Activated T-helper 1 cell treated with Interleukin-2 at 50 U/mL for 16 hours (primary cell): Measurements from ENCODE around the gene THRAP3.
A peak's percentile ranks its signal among the peaks of the same experiment; 100 is the strongest.

ENCODE experiments used
- DNase-seq: peaks from one replicate; pipeline ENCODE4 v3.0.0-alpha.2; 2020; ENCODE audit warnings: low read depth

The THRAP3 gene

DNA sequence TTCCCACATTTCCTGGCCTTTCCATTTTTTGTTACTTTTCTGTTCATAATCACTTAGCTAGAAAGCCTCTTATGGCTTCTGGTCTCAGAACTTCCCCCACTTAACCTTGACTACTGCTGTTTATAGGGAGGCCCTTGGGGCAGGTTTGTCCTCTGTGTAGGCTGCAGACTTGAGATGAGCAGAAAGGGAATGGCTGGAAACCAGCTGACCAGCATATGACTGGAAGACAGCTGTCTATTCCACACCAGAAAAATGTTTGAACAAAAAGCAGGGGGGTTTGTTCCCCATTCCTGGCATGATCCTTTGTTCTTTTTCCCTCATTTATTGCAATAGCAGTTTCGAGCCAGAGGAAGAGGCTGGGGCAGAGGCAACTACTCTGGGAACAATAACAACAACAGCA, 77.0 kb downstream of the THRAP3 start:
- no peak for DNase-seq

DNA sequence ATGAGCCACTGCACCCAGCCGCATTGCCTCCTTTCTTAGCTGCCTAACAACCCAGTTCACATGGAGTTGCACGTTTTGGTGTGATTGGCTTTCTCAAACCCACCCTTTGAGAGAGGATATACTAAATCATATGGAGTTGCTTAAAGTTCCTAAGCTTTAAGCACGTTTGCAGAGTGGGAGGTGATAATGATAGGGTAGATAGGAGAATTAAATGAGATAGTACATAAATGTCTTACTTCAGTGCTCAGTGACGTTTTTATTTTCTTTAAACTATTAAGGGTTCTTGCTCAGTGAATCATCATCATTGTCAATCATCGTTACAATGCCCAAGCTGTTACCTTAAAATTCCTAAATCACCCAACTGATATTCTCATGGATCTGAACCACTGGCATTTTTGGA, 79.0 kb downstream of the THRAP3 start:
- no peak for DNase-seq

DNA sequence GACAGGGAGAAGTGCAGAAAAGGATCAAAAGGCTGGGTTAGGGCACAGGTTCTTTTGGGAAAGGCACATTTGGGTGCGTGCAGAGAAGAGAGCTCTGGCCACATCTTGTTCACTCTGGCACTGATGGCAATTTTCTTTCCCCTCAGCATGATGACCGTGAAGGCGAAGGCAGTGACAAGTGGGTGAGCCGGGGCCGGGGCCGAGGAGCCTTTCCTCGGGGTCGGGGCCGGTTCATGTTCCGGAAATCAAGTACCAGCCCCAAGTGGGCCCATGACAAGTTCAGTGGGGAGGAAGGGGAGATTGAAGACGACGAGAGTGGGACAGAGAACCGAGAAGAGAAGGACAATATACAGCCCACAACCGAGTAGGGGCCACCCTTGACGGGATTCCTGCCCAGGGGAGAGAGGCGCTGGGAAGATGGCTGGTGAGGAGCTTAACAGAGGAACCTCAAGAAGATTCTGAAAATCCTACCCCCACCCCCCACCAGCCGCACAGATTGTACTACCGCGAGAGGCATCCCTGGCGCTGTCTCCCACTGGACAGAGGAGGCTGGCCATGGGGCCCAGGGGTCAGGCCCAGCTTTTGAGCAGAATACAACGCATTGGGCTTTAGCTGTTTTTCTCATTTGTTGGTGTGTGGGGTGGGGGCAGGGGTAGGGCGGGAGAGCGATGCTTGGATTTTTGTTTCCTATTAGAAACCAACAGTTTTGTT, 79.6 kb downstream of the THRAP3 start:
- no peak for DNase-seq

DNA sequence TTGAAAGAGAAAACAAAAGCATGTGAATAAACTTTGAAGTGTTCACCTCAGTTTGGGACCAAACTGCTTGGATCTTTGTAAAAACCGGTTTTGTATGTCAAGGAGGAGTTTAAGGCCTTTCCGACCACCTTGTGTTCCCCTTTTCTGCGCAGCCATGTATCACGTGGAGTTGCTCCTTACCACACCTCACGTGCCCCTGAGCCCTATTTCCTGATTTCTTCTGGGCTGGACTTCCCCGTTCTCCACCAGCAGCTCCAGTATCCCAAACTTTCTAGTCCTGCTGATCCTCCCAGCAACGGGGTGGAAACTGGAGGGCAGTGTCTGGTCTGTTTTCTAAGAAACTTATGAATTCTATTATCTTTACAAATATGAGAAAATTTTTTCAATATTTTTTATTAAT, 80.3 kb downstream of the THRAP3 start:
- no peak for DNase-seq

DNA sequence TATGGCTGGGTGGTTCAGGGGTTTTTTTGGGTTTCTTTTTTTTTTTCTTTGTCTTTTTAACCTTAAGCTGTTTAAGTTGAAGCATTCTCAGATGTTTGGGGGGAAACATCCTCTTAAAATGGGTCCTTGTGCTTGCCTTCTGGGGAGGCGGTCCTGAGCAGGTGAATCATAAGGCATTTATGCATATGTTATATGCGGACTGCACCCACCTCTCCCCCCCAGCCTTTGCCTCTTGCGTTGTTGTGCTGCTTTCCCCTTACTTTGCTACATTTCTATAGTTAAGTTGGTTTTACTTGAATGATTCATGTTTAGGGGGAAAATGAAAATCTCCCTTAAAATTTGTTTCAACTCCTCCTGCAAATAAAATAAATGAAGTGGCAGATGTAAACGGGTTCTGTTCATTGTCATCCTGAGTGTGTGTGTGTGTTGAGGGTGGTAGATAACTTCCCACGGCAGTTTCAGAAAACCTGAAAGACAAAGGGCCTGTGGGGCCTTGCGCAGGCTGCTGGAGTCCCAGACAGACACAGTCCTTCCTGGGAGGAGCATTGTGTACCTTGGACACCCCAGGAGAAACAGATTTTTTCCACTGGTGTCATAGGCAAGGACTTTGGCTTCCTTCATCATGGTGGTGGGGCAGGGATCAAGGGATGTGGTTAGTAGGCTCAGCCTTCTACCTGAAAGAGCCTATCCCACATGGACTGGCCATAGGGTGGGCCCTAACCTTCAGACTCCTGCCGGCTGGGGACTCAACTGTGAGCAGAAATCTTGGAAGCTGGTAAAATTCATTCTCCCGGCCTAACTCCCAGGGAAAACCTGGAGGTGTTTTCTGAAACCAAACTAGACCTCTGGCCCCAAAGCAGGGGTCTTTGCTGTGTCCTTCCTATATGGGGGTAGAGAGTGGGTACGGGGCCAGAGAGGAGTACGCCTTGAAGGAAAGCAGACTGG, 81.0 kb downstream of the THRAP3 start:
- DNase-seq: no peak

DNA sequence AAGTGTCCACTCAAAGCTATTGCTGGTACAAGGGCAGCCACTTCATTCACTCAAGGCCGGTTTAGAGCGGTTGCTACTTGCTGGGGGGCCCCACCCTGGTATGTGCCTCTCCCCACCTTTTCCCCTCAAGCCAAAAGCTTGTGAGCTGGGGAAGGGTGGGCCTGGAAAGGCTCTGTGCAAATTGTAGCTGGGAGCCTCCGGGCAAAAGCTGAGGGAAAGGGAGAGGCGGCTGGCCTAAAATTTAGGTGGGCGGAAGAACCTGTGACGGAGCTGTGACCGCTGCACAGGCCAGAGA, 81.6 kb downstream of the THRAP3 start:
- DNase-seq: no peak

DNA sequence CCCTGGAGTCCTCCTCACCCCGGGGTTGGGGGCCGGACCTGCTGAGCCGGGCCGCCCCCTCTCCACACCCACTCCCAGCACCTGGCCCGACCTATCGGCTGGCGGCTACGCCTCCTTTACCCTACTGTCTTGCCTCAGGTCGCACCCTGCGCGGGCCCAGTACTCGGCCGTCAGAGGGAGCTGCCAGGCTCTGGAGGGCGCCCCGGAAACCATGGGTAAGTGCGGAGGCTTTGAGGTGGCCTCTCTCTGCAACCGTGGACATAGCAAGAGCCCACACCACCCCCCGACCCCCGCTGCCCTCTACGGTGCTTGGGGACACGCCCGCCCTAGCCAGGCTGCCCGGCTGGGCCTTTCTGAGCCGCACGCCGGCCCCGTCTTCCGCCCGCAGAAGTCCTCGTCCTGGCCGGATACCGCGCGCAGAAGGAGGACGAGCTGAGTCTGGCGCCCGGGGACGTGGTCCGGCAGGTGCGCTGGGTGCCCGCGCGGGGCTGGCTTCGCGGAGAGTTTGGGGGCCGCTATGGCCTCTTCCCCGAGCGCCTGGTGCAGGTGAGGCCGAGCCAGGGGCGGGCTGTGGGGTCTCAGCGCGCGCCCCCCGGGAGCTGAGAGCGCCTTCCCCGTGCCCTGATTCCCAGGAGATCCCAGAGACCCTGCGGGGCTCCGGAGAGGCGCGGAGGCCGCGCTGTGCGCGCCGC, 82.1 kb downstream of the THRAP3 start, which contains the start of gene SH3D21:
SH3D21 (plus strand) TSS at position 159 of the 692 bp plus-strand sequence; CDS start at position 212, 53 bp downstream.
- DNase-seq: peak; percentile 32

DNA sequence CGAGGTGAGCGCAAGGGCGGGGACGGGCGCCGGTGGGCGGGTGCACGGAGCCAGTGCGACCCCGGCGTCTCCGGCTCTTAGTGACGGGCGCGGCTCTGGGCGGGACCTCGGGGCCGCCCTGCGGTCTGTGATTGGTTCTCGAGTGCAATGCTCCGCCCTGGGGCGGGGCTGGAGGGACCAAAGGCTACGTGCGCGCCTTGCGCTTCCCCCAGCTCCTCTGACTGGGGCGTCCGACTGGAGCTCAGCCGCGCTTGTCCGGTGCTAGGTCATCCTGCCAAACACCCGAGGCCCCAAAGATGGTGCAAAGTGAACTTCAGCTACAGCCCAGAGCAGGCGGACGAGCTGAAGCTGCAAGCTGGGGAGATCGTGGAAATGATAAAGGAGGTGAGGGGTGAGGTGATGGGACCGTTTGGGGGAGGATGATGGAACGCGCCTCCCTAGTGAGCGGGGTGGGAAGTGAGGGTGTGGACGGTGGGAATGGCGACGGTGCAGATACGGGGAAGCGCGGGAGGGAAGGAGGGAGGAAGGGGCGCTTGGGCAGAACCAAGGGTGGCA, 82.7 kb downstream of the THRAP3 start:
- peak; percentile 88 for DNase-seq

DNA sequence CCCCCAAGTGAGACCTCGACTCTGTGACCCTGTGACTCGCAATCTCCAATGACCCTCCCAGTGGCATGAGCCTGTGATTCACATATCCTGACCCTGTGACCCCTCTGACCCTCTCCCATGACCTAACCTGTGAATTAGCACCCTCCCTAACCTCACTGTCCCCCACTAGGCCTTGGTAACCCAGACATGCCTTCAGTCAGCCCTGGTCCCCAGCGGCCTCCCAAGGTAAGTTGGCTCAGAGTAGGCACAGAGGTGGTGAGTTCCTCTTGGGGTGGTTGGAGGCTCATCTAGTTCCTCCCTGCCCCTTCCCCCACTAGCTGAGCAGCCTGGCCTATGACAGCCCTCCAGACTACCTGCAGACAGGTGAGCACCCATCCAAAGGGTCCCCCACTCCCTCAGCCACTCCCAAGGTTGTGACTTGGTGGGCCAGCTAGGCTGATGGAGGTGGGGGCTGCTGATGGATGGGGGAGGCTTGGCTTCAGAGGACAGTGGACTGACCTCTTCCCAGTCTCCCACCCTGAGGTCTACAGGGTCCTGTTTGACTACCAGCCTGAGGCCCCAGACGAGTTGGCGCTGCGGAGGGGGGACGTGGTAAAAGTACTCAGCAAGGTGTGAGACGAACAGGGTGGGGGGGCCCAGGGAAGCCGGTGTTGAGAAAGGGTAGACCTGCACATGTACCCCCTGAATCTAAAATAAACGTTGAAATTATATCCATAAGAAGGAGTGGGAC, 83.5 kb downstream of the THRAP3 start:
- no peak for DNase-seq

DNA sequence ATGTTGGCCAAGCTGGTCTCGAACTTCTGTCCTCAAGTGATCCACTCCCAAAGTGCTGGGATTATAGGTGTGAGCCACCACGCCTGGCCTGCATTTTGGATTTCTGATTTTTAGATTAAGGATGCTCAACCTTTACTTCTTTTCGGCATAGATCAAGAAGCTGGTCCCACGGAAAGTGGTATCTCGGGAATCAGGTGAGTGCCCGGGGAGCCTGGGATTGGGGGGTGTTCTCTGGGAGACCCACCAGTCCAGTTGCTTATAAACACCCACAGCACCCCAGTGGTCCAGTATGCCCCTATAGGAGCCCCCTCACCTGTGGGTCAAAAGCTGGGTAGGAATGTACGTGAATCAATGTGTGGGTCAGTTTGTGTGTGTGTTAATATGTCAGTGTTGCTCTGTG, 85.2 kb downstream of the THRAP3 start:
- no peak for DNase-seq

DNA sequence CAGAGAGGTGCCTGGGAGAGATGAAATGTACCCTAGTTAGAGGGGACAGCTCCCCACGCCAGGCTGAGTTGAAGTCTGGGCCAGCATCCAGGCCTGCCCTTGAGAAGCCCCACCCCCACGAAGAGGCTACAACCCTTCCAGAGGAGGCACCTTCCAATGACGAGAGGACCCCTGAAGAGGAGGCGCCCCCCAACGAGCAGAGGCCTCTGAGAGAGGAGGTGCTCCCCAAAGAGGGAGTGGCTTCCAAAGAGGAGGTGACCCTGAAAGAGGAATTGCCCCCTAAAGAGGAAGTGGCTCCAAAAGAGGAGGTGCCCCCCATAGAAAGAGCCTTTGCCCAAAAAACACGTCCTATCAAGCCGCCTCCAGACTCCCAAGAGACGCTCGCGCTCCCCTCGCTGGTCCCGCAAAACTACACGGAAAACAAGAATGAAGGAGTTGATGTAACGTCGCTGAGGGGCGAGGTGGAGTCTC, 96.1 kb downstream of the THRAP3 start:
- DNase-seq: no peak

DNA sequence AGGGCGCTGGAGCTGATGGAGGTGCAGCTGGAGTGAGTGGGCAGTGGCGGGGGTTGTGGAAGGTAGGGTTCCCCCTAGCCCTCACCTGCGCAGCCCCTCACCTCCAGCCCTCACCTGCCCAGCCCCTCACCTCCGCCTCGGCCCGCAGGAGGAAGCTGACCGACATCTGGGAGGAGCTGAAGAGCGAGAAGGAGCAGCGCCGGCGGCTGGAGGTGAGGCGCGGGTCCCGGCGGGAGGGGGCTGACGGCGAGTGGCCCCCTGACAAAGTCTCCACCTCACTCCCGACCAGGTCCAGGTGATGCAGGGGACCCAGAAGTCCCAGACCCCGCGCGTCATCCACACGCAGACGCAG, 96.5 kb downstream of the THRAP3 start:
- no peak for DNase-seq

DNA sequence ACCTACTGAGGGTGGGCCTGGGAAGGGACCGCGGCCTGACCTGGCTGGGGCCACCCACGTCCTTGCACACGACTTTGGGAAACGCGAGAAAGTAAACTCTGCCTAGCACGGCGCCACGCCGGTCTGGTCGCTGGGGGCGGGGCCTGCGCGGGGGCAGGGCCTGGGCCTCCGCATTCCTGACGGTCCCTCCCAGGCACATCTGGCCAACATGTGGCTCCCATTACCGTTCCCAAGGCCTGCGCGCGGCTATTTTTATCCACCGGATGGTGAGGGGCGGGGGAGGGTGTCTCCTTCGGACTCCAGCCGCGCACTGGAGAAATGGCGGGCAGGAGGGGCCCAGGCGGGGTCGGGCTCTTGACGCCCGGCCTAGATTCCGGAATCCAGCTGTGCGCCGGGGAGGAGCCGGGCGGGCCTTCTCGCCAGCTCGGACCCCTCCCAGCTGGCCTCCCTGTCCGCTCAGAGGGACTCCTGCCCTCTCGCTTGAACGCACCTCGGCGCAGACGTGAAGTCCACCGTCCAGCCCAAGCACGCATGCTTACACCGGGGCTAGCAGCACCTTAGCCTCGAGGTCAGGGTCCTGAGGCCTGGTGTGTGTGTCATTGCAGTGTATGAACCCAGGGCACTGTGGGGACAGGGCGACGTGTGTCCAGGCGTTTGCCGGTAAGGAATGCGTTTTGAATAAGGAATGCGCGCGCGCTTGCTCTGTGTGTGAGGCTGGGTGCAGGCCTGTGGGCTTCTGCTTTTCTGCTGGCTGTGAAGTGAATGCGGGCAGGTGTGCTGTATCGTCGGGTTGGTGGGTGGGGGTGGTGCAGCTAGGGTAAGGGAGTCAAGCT, 97.1 kb downstream of the THRAP3 start:
- DNase-seq: no peak

DNA sequence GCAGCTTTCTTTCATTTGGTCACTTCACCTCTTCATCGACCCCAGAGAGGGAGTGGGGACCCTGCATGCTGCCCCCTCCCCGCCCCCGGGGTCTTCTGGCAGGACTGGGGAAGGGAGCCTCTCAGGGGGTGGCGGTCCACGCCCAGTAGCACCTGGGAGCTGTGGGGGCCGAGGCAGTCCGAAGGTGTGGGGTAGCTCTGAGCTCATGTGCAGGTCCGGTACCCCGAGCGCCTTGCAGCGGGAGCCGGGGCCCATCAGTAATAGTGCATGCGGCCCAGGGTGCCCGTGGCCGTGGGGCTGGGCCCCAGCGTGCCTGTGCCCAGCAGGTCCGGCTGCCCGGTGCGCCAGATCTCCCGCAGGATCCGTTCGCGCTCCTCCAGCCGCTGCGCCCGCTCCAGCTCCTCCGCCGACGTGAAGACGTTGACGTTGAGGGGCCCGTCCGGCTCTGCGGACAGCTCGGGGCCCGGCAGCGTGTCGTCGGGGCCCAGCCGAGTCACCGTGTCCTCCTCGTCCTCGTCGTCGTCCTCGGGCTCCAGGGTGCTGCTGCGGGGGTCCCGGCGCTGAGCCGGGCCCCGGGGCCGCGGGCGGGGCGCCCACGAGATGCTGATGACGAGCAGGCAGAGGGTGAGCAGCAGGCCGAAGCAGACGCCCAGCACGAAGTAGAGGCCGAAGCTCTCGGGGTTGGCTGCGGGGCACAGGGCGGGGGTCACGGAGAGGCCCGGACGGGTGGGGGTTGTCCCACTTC, 98.0 kb downstream of the THRAP3 start:
- no peak for DNase-seq

DNA sequence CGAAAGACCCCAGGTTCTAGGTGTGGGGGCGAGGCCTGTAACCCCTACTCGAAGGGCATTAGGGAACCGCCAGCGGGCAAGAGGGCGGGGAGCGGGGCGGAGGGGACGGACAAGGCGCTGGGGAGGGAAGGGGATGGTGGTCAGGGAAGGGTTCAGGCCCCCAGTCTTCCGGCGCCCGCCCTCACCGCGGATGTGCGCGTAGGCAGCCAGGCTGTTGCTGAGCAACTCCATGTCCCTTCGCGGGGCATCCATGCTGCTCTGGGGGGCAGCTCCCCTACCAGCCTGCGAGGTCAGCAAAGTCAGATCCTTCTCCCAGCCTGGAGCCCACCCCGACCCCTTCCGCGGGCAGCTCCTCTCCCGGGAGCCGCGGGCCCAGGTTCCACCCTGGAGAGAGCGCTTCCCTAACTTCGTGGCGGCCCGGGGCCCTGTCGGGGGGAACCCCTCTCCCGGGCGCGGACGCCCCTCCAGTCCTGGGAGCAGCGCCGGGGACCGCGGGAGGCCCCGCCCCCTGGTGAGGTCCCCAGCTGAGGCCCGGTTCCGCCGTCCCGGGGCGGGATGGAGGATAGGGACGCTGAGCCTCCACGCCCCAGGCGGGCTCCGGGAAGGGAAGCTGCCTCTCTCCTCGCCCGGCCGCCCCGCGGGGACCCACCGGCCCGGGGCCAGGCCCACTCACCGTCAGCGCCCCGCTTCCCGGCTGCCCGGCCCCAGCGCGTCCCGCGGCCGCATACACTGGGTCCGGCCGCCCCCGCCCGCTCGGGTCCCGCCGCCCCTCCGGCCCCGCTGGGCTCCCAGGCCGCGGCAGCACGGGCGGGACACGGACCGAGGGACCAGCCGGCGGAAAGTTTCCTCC, 98.8 kb downstream of the THRAP3 start:
- no peak for DNase-seq

DNA sequence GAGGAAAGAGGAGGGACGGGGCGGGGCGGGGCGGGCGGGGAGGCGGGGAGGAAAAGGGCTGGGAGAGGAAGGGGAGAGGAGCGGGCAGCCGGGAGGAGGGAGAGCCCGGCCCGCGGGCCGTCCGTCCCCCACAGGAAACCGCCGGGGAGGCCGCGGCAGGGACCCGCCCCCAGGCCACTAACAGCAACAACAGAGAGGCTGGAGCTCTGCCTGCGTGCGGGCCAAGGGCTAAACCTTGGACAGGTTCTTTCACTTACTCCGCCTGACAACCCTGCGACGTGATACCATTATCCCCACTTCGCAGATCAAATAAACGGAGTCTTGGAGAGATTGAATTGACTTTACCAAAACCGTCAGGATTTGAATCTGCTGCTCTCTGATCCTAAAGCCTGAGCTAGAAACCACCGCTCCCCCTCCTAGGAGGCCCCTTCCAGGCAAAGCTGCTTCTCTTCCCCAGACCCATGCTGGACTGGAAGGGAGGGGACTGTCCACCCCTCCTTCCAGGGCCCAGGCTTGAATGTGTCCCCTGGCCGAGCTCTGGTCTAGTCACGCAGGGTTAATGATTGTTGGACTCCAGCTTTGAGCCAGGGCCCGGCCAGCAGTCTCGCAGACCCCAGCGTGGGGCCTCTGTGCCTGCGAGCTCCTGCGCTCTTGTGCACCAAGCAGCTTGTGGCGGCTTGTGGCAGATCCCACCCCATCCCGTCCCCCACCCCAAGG, 99.6 kb downstream of the THRAP3 start, which contains the start of gene EVA1B:
EVA1B (minus strand) TSS at position 10 of the 717 bp plus-strand sequence. CDS start 608 bp downstream, outside the sequence.
- DNase-seq: peak; percentile 44

DNA sequence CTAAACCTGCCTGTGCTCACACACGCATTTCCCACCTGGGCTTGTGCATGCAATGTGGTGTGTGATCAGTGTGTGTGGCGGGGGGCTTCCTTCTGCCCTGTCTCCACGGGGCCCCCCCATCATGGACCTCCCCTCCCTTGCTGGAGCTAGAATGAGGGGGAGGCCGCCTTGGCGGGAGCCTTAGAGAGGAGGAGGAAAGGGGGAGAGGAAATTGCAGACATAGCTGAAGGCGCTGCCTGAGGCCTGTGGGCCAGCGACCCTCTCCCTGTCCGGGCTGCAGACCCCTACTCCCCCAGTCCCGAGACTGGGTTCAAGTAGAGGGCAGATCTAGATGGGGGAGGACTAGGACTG, 100.1 kb downstream of the THRAP3 start:
- DNase-seq: no peak

DNA sequence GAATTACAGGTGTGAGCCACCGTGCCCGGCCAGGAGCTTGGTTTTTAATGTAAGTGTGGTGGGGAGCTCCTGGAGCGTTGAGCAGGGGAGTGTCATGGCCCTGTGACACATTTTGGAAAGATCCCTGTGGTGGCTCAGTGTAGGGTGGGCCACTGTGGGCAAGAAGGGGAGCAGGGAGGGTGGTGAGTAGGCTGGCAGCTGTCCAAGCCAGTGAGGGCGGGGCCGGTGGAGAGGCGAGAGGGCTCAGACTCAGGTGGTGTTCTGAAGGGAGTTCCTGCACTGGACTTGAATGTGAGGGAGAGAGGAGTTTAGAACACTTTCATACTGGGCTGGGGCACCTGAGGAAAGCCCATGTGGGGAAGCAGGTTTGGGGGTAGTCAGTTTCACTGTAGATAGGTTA, 102.3 kb downstream of the THRAP3 start:
- DNase-seq: no peak
